OCI-LY7 (cell line): ENCODE results near the gene PRSS27.

Experiments
- EZH2phosphoT487 ChIP-seq: fragments of 200-600 bp; sonication (generic); IDR thresholded peaks from 2 replicates; pipeline ENCODE4 v1.6.1; 2018; ENCODE audit warnings: low read depth, borderline replicate concordance, mild to moderate bottlenecking, mixed run types, antibody characterized with exemption, low read length, moderate library complexity, mixed read lengths
- TF ChIP-seq, protein P1 (sequence below): fragments of 200-600 bp; sonication (generic); conservative IDR thresholded peaks from 2 replicates; pipeline ENCODE4 v1.5.1; 2014; ENCODE audit warnings: mild to moderate bottlenecking, antibody characterized with exemption, low read length, moderate library complexity, mixed read lengths

- TF ChIP-seq, protein P1, sequence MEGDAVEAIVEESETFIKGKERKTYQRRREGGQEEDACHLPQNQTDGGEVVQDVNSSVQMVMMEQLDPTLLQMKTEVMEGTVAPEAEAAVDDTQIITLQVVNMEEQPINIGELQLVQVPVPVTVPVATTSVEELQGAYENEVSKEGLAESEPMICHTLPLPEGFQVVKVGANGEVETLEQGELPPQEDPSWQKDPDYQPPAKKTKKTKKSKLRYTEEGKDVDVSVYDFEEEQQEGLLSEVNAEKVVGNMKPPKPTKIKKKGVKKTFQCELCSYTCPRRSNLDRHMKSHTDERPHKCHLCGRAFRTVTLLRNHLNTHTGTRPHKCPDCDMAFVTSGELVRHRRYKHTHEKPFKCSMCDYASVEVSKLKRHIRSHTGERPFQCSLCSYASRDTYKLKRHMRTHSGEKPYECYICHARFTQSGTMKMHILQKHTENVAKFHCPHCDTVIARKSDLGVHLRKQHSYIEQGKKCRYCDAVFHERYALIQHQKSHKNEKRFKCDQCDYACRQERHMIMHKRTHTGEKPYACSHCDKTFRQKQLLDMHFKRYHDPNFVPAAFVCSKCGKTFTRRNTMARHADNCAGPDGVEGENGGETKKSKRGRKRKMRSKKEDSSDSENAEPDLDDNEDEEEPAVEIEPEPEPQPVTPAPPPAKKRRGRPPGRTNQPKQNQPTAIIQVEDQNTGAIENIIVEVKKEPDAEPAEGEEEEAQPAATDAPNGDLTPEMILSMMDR: no peak
- TF ChIP-seq EZH2phosphoT487: no peak
Observed at GRCh38 chr16:2728034-2728433, 8.0 kb upstream of the PRSS27 start.
